DND-41 (cell line): ENCODE measurements around the gene SLC6A17.
A peak's percentile ranks its signal among the peaks of the same experiment; 100 is the strongest.

Experiments
- ATAC-seq: fragments of 200-7000 bp; cut with Tn5 transposase; 3 replicates; pipeline ENCODE4 v1.9.1; 2021; ENCODE audit warnings: low read depth; ENCODE audit not compliant: insufficient read depth
- DNase-seq: peaks from one replicate; pipeline ENCODE4 v3.0.0-alpha.2; 2020
- H2AFZ ChIP-seq: 2 replicates; pipeline ENCODE4 v1.6.0; 2012; ENCODE audit warnings: low read depth, low read length
- H3K27ac ChIP-seq: 2 replicates; pipeline ENCODE4 v1.5.1; 2012; ENCODE audit warnings: low read length, inconsistent platforms
- H3K27me3 ChIP-seq: fragments of 200-600 bp; sonication (generic); 2 replicates; pipeline ENCODE4 v1.6.0; 2012; ENCODE audit warnings: low read length, mild to moderate bottlenecking, inconsistent platforms; ENCODE audit not compliant: insufficient read depth, poor library complexity
- H3K36me3 ChIP-seq: 2 replicates; pipeline ENCODE4 v1.5.1; 2012; ENCODE audit warnings: low read length, inconsistent platforms; ENCODE audit not compliant: insufficient read depth
- H3K4me1 ChIP-seq: 2 replicates; pipeline ENCODE4 v1.5.1; 2012; ENCODE audit warnings: mild to moderate bottlenecking, low read length; ENCODE audit not compliant: insufficient read depth
- H3K4me2 ChIP-seq: 2 replicates; pipeline ENCODE4 v1.6.0; 2012; ENCODE audit warnings: mild to moderate bottlenecking, moderate library complexity, low read length, inconsistent platforms; ENCODE audit not compliant: insufficient read depth
- H3K4me3 ChIP-seq, 2 experiments: fragments of 200-600 bp in 1 of 2; shearing (Covaris generic) in 1 of 2; 2 replicates each; pipeline ENCODE4 v1.5.1; 2012 to 2016; ENCODE audit warnings: inconsistent platforms in 2 of 2, low read length in 2 of 2, mild to moderate bottlenecking in 2 of 2, low read depth in 1 of 2, moderate library complexity in 1 of 2
- H3K79me2 ChIP-seq: 2 replicates; pipeline ENCODE4 v1.6.0; 2012; ENCODE audit warnings: low read length, inconsistent platforms; ENCODE audit not compliant: insufficient read depth
- H3K9ac ChIP-seq: 2 replicates; pipeline ENCODE4 v1.6.0; 2012; ENCODE audit warnings: low read depth, mild to moderate bottlenecking, inconsistent platforms, low read length, moderate library complexity
- H3K9me3 ChIP-seq: 2 replicates; pipeline ENCODE4 v1.5.1; 2012; ENCODE audit warnings: low read length, moderate library complexity, mild to moderate bottlenecking, inconsistent platforms; ENCODE audit not compliant: insufficient read depth, severe bottlenecking
- H4K20me1 ChIP-seq: 2 replicates; pipeline ENCODE4 v1.6.0; 2012; ENCODE audit warnings: low read length; ENCODE audit not compliant: insufficient read depth
- EZH2 ChIP-seq: IDR thresholded peaks from 3 replicates; pipeline ENCODE4 v1.6.1; 2012; ENCODE audit warnings: borderline replicate concordance, low read depth, mild to moderate bottlenecking, moderate library complexity, low read length, inconsistent platforms; ENCODE audit not compliant: severe bottlenecking
- TF ChIP-seq, protein P1 (sequence below): IDR thresholded peaks from 2 replicates; pipeline ENCODE4 v1.5.1; 2012; ENCODE audit warnings: borderline replicate concordance, low read length, moderate library complexity, mild to moderate bottlenecking; ENCODE audit not compliant: poor library complexity, severe bottlenecking; ENCODE audit errors: extremely low read depth

The SLC6A17 gene

DNA sequence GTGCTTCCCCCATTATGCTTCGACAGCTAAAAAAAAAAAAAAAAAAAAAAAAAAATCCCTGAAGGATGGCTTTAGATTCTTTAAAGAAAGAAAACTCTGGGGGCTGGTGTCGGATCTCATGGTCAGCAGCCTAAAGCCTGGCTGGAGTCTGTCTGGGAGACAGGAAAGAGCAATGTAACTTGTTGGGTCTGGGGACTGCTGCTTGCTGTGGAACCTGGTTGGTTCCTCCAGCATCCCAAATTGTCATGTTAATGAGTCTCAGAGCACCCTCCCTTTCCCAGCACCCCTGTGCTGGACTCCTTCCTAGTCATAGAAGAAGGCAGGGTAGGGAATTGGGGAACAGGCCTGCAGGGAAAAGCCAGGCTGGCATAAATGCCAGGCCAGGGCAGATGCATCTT lies 62.8 kb downstream of the SLC6A17 start:
- Histone ChIP-seq H3K79me2 (peaks cover 47% of the 10 kb centered on the region), H3K4me1 (peaks cover 61% of the 10 kb centered on the region), H3K9ac (peak overlapping the region; percentile 7; the same call in 1 of the 2 replicates), H4K20me1 (peaks cover 54% of the 10 kb centered on the region), H2AFZ (no peak overlapping the region), H3K4me2 (peak overlapping the region; percentile 78), H3K27me3 (no peaks in the 10 kb centered on the region), H3K27ac (no peak overlapping the region), H3K36me3 (peaks cover 19% of the 10 kb centered on the region), H3K4me3 (peak overlapping the region in 1 of 2 experiments; percentile 84; a peak in 1 of 4 replicates), H3K9me3 (no peaks in the 10 kb centered on the region)
- TF ChIP-seq, protein P1, sequence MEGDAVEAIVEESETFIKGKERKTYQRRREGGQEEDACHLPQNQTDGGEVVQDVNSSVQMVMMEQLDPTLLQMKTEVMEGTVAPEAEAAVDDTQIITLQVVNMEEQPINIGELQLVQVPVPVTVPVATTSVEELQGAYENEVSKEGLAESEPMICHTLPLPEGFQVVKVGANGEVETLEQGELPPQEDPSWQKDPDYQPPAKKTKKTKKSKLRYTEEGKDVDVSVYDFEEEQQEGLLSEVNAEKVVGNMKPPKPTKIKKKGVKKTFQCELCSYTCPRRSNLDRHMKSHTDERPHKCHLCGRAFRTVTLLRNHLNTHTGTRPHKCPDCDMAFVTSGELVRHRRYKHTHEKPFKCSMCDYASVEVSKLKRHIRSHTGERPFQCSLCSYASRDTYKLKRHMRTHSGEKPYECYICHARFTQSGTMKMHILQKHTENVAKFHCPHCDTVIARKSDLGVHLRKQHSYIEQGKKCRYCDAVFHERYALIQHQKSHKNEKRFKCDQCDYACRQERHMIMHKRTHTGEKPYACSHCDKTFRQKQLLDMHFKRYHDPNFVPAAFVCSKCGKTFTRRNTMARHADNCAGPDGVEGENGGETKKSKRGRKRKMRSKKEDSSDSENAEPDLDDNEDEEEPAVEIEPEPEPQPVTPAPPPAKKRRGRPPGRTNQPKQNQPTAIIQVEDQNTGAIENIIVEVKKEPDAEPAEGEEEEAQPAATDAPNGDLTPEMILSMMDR: no peak
- TF ChIP-seq EZH2: no peak
- no peak for DNase-seq
- no peak for ATAC-seq

DNA sequence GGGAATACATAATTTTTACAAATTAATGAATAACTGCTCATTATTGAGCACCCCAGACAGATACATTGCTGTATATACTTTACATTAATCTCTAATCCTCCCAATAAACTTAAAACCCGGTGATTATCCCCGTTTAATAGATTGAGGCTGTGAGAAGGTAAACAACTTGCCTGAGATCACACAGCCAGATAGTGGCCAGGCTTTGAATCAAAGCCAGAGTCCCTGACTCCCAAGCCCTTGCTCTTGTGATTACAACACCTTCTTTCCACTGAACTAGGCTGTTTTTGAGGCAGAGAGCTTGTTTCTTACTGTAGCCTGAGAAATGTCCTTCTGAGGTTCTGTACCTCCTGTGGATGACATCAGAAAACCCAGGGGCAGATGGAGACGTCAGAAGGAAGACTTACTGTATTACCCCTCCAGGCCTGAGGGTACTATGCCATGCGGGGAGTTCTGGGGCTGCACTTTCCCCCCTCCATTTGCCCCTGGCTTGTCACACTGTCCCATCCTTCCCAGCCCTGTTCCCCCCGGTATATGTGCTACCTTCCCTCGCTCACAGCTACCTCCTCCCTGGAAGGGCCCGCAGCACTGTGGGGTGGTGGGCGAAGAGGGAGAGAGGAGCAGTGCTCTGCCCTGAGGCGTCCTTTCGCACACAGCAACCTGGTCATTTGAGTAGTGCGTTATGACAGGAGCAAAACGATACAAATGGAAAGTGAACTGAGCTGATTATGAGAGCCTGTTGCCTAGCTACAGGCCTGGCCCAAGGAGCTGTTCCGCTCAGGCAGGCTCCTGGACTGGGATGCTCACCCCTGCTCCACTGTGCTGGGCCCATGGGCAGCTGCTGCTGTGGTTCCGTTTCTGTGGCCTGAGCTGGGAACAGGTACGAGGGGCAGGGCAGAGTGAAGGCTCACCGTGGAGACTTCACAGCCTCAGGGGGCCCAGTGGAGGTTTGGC lies 64.4 kb downstream of the SLC6A17 start:
- H3K4me2 ChIP-seq: peak overlapping the region; percentile 78
- no peaks in the 10 kb centered on the region for H3K9me3 ChIP-seq
- DNase-seq: no peak
- peaks cover 31% of the 10 kb centered on the region for H3K36me3 ChIP-seq
- TF ChIP-seq, protein P1: no peak
- TF ChIP-seq EZH2: no peak
- H3K27ac ChIP-seq: no peak overlapping the region
- no peak for ATAC-seq
- no peaks in the 10 kb centered on the region for H3K27me3 ChIP-seq
- no peak overlapping the region for H3K4me3 ChIP-seq
- H3K4me1 ChIP-seq: peaks cover 55% of the 10 kb centered on the region
- H2AFZ ChIP-seq: no peak overlapping the region
- peaks cover 66% of the 10 kb centered on the region for H4K20me1 ChIP-seq
- peak overlapping the region; percentile 18; the same call in 1 of the 2 replicates for H3K9ac ChIP-seq
- peaks cover 53% of the 10 kb centered on the region for H3K79me2 ChIP-seq

DNA sequence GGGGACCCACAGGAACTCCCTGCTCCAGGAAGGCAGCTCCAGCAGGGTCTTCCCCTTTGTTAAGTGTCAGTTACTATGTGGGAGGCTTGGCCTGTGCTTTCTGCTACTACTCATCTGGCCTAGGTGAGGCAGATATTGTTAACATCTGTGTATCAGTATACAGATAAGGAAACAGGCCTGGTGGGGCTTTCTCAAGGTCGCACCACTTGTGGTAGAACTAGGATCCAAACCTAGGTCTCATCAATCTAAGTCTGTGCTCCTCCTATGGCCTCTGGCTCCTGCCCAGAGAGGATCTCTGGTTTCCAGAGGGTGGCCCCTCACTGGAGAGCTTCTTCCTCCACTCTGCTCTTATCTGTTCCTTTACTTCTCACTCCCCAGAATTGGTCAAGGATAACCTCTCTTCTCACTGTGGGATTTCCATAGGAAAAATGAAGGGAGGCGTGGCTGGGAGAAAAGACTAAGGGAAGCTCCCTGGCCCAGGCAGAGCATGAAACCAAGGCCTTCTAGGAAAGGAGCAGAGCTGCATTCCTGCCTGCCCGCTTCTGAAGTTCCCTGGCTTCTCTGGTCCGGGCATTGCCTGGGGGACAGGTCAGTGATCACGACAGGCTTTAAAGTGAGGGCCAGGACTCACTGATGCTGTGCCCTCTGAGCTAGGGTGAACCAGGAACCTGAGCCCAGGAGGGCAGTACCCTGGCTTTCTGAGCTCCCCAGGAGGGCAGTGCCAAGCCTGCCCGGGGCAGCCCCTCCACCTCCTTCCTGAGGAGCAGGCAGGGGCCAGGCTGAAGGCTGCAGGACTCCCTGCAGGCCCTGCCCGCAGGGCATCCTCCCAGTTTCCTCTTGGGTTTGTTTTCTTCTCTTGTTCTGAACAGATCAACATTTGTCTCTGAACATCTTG lies 65.6 kb downstream of the SLC6A17 start:
- Histone ChIP-seq H3K4me3 (no peak overlapping the region), H3K9ac (0 out of 2 replicates have a peak overlapping the region, but pooled peaks have one; percentile 18), H3K9me3 (no peaks in the 10 kb centered on the region), H3K27ac (no peak overlapping the region), H3K27me3 (no peaks in the 10 kb centered on the region), H4K20me1 (peaks cover 70% of the 10 kb centered on the region), H3K79me2 (peaks cover 51% of the 10 kb centered on the region), H2AFZ (no peak overlapping the region), H3K4me1 (peaks cover 53% of the 10 kb centered on the region), H3K4me2 (peak overlapping the region; percentile 78; the same call in 1 of the 2 replicates), H3K36me3 (peaks cover 41% of the 10 kb centered on the region)
- no peak for ATAC-seq
- TF ChIP-seq, protein P1: no peak
- no peak for TF ChIP-seq EZH2
- DNase-seq: no peak
